PFSK-1 (cell line): ENCODE data around the gene KCNJ14.

ENCODE experiments used
- POLR2AphosphoS5 ChIP-seq: IDR thresholded peaks from 2 replicates; pipeline ENCODE4 v1.6.1; 2012; ENCODE audit warnings: low read depth, mild to moderate bottlenecking, control low read depth, low read length, moderate library complexity
- SIN3A ChIP-seq: IDR thresholded peaks from 2 replicates; pipeline ENCODE4 v1.6.1; 2012; ENCODE audit warnings: mild to moderate bottlenecking, low read length, moderate library complexity, borderline replicate concordance; ENCODE audit not compliant: insufficient read depth
- TF ChIP-seq, protein P1 (sequence below), 2 experiments: IDR thresholded peaks; 2 replicates each; pipeline versions ENCODE4 v1.6.1 to v1.8.0; 2011 to 2012; ENCODE audit warnings: low read depth in 2 of 2, low read length in 2 of 2, control low read depth in 1 of 2, inconsistent platforms in 1 of 2, mild to moderate bottlenecking in 1 of 2, moderate library complexity in 1 of 2; ENCODE audit not compliant: insufficient read depth in 1 of 2

- no peak for TF ChIP-seq SIN3A
- TF ChIP-seq POLR2AphosphoS5 = no peak
- TF ChIP-seq, protein P1, sequence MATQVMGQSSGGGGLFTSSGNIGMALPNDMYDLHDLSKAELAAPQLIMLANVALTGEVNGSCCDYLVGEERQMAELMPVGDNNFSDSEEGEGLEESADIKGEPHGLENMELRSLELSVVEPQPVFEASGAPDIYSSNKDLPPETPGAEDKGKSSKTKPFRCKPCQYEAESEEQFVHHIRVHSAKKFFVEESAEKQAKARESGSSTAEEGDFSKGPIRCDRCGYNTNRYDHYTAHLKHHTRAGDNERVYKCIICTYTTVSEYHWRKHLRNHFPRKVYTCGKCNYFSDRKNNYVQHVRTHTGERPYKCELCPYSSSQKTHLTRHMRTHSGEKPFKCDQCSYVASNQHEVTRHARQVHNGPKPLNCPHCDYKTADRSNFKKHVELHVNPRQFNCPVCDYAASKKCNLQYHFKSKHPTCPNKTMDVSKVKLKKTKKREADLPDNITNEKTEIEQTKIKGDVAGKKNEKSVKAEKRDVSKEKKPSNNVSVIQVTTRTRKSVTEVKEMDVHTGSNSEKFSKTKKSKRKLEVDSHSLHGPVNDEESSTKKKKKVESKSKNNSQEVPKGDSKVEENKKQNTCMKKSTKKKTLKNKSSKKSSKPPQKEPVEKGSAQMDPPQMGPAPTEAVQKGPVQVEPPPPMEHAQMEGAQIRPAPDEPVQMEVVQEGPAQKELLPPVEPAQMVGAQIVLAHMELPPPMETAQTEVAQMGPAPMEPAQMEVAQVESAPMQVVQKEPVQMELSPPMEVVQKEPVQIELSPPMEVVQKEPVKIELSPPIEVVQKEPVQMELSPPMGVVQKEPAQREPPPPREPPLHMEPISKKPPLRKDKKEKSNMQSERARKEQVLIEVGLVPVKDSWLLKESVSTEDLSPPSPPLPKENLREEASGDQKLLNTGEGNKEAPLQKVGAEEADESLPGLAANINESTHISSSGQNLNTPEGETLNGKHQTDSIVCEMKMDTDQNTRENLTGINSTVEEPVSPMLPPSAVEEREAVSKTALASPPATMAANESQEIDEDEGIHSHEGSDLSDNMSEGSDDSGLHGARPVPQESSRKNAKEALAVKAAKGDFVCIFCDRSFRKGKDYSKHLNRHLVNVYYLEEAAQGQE (IDR thresholded peaks at IDR 0.05; ENCODE audit: insufficient read depth in 1 of 2, low read depth in 2 of 2, low read length in 2 of 2) = no peak
Observed at GRCh38 chr19:48510421-48511268, 55.3 kb downstream of the KCNJ14 start.
